ENCODE results near the gene RND2.

The RND2 gene

DNA sequence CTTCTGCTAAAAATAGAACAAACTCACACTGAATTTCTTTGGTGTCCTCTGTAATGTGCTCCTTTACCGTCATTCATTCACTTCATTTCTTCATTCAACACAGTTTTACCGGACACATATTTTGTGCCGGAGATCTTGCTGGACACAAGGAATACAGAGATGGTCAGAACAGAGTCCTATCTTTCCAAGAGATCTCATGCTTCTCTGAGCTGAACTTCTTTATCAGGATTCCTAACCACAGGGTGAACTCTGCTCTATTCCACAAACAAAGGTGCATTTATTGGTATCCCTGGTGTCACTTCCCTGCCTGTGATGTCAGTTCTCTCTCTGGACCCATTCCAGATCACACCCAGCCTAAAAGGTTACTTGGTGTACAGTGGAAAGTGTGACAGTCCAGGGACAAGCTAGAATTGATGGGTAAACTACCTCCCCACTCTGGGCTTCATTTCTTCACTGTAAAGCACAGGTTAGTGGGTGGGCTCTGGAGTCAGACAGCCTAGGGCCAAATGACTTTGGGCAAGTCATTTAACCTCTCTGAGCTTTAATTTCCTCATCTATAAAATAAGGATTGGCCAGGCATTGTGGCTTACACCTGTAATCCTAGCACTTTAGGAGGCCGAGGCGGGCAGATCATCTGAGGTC lies 14.2 kb upstream of the RND2 start:
- TF ChIP-seq, protein P1, sequence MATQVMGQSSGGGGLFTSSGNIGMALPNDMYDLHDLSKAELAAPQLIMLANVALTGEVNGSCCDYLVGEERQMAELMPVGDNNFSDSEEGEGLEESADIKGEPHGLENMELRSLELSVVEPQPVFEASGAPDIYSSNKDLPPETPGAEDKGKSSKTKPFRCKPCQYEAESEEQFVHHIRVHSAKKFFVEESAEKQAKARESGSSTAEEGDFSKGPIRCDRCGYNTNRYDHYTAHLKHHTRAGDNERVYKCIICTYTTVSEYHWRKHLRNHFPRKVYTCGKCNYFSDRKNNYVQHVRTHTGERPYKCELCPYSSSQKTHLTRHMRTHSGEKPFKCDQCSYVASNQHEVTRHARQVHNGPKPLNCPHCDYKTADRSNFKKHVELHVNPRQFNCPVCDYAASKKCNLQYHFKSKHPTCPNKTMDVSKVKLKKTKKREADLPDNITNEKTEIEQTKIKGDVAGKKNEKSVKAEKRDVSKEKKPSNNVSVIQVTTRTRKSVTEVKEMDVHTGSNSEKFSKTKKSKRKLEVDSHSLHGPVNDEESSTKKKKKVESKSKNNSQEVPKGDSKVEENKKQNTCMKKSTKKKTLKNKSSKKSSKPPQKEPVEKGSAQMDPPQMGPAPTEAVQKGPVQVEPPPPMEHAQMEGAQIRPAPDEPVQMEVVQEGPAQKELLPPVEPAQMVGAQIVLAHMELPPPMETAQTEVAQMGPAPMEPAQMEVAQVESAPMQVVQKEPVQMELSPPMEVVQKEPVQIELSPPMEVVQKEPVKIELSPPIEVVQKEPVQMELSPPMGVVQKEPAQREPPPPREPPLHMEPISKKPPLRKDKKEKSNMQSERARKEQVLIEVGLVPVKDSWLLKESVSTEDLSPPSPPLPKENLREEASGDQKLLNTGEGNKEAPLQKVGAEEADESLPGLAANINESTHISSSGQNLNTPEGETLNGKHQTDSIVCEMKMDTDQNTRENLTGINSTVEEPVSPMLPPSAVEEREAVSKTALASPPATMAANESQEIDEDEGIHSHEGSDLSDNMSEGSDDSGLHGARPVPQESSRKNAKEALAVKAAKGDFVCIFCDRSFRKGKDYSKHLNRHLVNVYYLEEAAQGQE (IDR thresholded peaks at IDR 0.05; ENCODE audit: insufficient replicate concordance, low read depth): no peak
- TF ChIP-seq, protein P2, sequence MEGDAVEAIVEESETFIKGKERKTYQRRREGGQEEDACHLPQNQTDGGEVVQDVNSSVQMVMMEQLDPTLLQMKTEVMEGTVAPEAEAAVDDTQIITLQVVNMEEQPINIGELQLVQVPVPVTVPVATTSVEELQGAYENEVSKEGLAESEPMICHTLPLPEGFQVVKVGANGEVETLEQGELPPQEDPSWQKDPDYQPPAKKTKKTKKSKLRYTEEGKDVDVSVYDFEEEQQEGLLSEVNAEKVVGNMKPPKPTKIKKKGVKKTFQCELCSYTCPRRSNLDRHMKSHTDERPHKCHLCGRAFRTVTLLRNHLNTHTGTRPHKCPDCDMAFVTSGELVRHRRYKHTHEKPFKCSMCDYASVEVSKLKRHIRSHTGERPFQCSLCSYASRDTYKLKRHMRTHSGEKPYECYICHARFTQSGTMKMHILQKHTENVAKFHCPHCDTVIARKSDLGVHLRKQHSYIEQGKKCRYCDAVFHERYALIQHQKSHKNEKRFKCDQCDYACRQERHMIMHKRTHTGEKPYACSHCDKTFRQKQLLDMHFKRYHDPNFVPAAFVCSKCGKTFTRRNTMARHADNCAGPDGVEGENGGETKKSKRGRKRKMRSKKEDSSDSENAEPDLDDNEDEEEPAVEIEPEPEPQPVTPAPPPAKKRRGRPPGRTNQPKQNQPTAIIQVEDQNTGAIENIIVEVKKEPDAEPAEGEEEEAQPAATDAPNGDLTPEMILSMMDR (IDR thresholded peaks at IDR 0.05; ENCODE audit: insufficient read depth, low read length): no peak
- TF ChIP-seq POLR2AphosphoS5 (IDR thresholded peaks at IDR 0.05; ENCODE audit: low read depth): no peak
- TF ChIP-seq SPI1 (IDR thresholded peaks at IDR 0.05; ENCODE audit: borderline replicate concordance, low read depth): no peak
- no peak for TF ChIP-seq GABPA (IDR thresholded peaks at IDR 0.05; ENCODE audit: low read depth)
- no peak for DNase-seq (ENCODE audit: low read depth in 1 of 2, low spot score in 1 of 2)
- H3K4me3 ChIP-seq (replicated peaks; ENCODE audit: insufficient read depth, low read length): no peak overlapping the region
- no peaks in the 10 kb centered on the region for H3K27me3 ChIP-seq (ENCODE audit: insufficient read depth, poor library complexity, severe bottlenecking)
- H3K27ac ChIP-seq (replicated peaks): no peak overlapping the region

DNA sequence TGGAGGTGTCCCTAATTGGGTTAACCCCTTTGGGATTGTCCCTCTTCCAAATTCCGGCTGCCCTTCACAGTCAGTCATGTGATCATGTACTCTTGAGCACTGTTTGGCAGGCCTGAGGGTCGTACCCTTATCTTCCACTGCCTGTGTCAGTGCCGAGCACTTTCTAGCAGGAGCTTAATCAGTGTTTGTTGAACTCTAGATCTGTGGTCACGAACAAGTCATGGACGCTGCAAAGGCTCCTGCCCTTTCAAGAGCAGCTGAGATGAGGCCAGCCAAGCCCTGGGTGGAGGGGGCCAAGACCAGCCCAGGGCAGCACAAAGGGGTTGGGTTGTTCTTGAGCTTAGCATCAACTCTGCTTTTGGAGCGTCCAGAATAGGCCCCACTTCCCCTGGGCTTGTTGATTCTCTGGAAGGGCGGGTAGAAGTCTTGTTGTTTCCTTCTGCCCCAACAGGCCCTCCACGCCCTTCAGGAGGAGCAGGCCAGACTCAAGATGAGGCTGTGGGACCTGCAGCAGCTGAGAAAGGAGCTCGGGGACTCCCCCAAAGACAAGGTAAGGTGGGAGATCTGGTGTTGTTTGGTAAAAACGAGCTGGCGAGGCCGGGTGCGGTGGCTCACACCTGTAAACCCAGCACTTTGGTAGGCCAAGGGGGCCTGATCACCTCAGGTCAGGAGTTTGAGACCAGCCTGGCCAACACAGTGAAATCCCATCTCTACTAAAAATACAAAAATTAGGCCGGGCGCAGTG lies 13.1 kb upstream of the RND2 start:
- H3K4me3 ChIP-seq (replicated peaks; ENCODE audit: insufficient read depth, low read length): no peak overlapping the region
- no peak for DNase-seq (ENCODE audit: low read depth in 1 of 2, low spot score in 1 of 2)
- H3K27me3 ChIP-seq (ENCODE audit: insufficient read depth, poor library complexity, severe bottlenecking): no peaks in the 10 kb centered on the region
- no peak overlapping the region for H3K27ac ChIP-seq (replicated peaks)
- no peak for TF ChIP-seq GABPA (IDR thresholded peaks at IDR 0.05; ENCODE audit: low read depth)
- TF ChIP-seq, protein P2 (IDR thresholded peaks at IDR 0.05; ENCODE audit: insufficient read depth, low read length): no peak
- TF ChIP-seq, protein P1 (IDR thresholded peaks at IDR 0.05; ENCODE audit: insufficient replicate concordance, low read depth): no peak
- no peak for TF ChIP-seq POLR2AphosphoS5 (IDR thresholded peaks at IDR 0.05; ENCODE audit: low read depth)
- TF ChIP-seq SPI1 (IDR thresholded peaks at IDR 0.05; ENCODE audit: borderline replicate concordance, low read depth): no peak

DNA sequence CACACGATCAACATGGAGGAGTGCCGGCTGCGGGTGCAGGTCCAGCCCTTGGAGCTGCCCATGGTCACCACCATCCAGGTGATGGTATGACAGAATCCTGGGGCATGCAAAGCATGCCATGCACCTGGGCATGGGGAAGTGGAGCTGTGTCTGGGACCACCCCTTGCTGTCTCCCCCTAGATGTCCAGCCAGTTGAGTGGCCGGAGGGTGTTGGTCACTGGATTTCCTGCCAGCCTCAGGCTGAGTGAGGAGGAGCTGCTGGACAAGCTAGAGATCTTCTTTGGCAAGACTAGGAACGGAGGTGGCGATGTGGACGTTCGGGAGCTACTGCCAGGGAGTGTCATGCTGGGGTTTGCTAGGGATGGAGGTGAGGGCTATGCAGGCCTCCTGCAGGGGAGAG lies 11.7 kb upstream of the RND2 start:
- TF ChIP-seq, protein P1 (IDR thresholded peaks at IDR 0.05; ENCODE audit: insufficient replicate concordance, low read depth): no peak
- TF ChIP-seq POLR2AphosphoS5 (IDR thresholded peaks at IDR 0.05; ENCODE audit: low read depth) (peak; percentile 45; the same call in 1 of the 2 replicates), SPI1 (IDR thresholded peaks at IDR 0.05; ENCODE audit: borderline replicate concordance, low read depth) (no peak)
- DNase-seq (ENCODE audit: low read depth in 1 of 2, low spot score in 1 of 2): no peak
- H3K27ac ChIP-seq (replicated peaks): peak overlapping the region; percentile 71

More for the DNA sequence above, 11.7 kb upstream of the RND2 start:
- Histone ChIP-seq H3K4me3 (replicated peaks; ENCODE audit: insufficient read depth, low read length) (no peak overlapping the region), H3K27me3 (ENCODE audit: insufficient read depth, poor library complexity, severe bottlenecking) (no peaks in the 10 kb centered on the region)
